ENCODE data around the gene USP40.
A peak's percentile ranks its signal among the peaks of the same experiment; 100 is the strongest.

The USP40 gene

GRCh38 chr2:233426619-233427342, 139.8 kb downstream of the USP40 start:
- TF ChIP-seq, protein P1, sequence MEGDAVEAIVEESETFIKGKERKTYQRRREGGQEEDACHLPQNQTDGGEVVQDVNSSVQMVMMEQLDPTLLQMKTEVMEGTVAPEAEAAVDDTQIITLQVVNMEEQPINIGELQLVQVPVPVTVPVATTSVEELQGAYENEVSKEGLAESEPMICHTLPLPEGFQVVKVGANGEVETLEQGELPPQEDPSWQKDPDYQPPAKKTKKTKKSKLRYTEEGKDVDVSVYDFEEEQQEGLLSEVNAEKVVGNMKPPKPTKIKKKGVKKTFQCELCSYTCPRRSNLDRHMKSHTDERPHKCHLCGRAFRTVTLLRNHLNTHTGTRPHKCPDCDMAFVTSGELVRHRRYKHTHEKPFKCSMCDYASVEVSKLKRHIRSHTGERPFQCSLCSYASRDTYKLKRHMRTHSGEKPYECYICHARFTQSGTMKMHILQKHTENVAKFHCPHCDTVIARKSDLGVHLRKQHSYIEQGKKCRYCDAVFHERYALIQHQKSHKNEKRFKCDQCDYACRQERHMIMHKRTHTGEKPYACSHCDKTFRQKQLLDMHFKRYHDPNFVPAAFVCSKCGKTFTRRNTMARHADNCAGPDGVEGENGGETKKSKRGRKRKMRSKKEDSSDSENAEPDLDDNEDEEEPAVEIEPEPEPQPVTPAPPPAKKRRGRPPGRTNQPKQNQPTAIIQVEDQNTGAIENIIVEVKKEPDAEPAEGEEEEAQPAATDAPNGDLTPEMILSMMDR (conservative IDR thresholded peaks at IDR 0.05; ENCODE audit: control insufficient read depth, insufficient read depth, low read depth, low read length) = no peak
- DNase-seq (ENCODE audit: low read depth) = peak; percentile 94
- H3K4me3 ChIP-seq (ENCODE audit: control insufficient read depth, low read depth, low read length) = no peak overlapping the region

Data from fibroblast of mammary gland (primary cell).